Loucy (cell line): ENCODE results near the gene PIBF1.
"Not testable (repeated sequence)": the region's sequence is repeated elsewhere in the genome, so short reads cannot be mapped to it uniquely, and the experiment has no call there.

Experiments used
- H2AFZ ChIP-seq: fragments of 200-600 bp; sonication (generic); 2 replicates; pipeline ENCODE4 v1.6.0; 2016; ENCODE audit warnings: antibody characterized with exemption, mild to moderate bottlenecking, low read length, moderate library complexity
- H3F3A ChIP-seq: fragments of 200-600 bp; 2 replicates; pipeline ENCODE4 v1.6.0; 2016; ENCODE audit warnings: antibody characterized with exemption, low read depth, mild to moderate bottlenecking
- H3K27me3 ChIP-seq: fragments of 200-600 bp; sonication (generic); 2 replicates; pipeline ENCODE4 v1.6.1; 2014; ENCODE audit warnings: low read length, mild to moderate bottlenecking; ENCODE audit not compliant: insufficient read depth, poor library complexity, severe bottlenecking
- H3K36me3 ChIP-seq: fragments of 200-600 bp; sonication (generic); 2 replicates; pipeline ENCODE4 v1.6.1; 2016; ENCODE audit warnings: low read length; ENCODE audit not compliant: insufficient read depth
- H3K4me1 ChIP-seq: fragments of 200-600 bp; sonication (generic); 2 replicates; pipeline ENCODE4 v1.5.1; 2014; ENCODE audit warnings: low read length, mild to moderate bottlenecking; ENCODE audit not compliant: insufficient read depth, poor library complexity, severe bottlenecking
- H3K4me2 ChIP-seq: fragments of 200-600 bp; sonication (generic); 2 replicates; pipeline ENCODE4 v1.6.0; 2014; ENCODE audit warnings: antibody characterized with exemption, low read length, low read depth, mild to moderate bottlenecking; ENCODE audit not compliant: poor library complexity, severe bottlenecking
- H3K4me3 ChIP-seq: fragments of 200-600 bp; sonication (generic); 2 replicates; pipeline ENCODE4 v1.5.1; 2014; ENCODE audit warnings: low read length, mild to moderate bottlenecking, mixed read lengths; ENCODE audit not compliant: poor library complexity, severe bottlenecking
- H3K79me2 ChIP-seq: fragments of 200-600 bp; sonication (generic); 2 replicates; pipeline ENCODE4 v1.6.1; 2014; ENCODE audit warnings: low read length; ENCODE audit not compliant: insufficient read depth
- H3K9ac ChIP-seq: fragments of 200-600 bp; sonication (generic); 2 replicates; pipeline ENCODE4 v1.6.0; 2014; ENCODE audit warnings: mild to moderate bottlenecking, low read depth, low read length, moderate library complexity; ENCODE audit not compliant: poor library complexity, severe bottlenecking
- H3K9me2 ChIP-seq: fragments of 200-600 bp; sonication (generic); replicated peaks from 2 replicates; pipeline ENCODE4 v1.6.1; 2016; ENCODE audit warnings: low read depth, low read length, mixed read lengths
- H3K9me3 ChIP-seq: fragments of 200-600 bp; sonication (generic); 2 replicates; pipeline ENCODE4 v1.6.1; 2014; ENCODE audit warnings: mild to moderate bottlenecking, antibody characterized with exemption, low read length, low read depth; ENCODE audit not compliant: insufficient read depth
- H4K20me1 ChIP-seq: fragments of 200-600 bp; sonication (generic); 2 replicates; pipeline ENCODE4 v1.6.0; 2014; ENCODE audit warnings: antibody characterized with exemption, low read length, mild to moderate bottlenecking; ENCODE audit not compliant: insufficient read depth, poor library complexity, severe bottlenecking
- EZH2phosphoT487 ChIP-seq: fragments of 200-600 bp; IDR thresholded peaks from 2 replicates; pipeline ENCODE4 v1.6.1; 2018; ENCODE audit warnings: antibody characterized with exemption, mild to moderate bottlenecking, moderate library complexity, borderline replicate concordance
- TF ChIP-seq, protein P1 (sequence below): fragments of 200-600 bp; sonication (generic); conservative IDR thresholded peaks from 2 replicates; pipeline ENCODE4 v1.5.1; 2014; ENCODE audit warnings: mild to moderate bottlenecking, antibody characterized with exemption, low read length

PIBF1 gene

DNA sequence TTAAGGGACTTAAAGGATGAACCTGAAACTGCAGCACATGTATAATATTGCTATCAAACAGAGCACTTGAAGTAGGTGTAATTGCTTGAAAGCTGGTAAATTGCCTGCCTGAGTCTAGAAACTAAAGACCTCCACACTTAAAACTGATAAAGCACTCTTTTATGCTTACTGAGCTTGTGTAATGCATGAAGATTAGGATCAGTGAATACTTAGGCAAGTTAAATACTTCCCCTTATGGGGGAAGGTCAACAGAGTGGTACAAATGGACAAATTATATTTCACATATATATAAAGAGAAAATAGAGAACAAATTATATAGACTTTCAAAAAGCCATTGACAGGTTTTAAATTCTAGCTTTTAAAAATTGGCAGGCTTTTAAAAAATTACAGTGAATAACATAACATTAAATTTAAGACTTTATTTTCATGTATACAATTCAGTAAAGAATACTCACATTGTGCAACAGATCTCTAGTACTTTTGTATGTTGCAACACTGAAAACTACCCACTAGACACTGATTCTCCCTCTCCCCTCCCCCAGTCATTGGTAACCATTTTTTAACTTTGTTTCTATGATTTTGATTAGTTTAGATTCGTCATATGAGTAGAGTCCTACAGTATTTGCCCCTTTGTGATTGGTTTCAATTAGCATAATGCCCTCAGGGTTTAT lies 23.9 kb downstream of the PIBF1 start:
- Histone ChIP-seq H3F3A (no peaks in the 10 kb centered on the region; the same call in 1 of the 2 replicates), H2AFZ (no peak overlapping the region), H3K9ac (no peak overlapping the region), H4K20me1 (peaks cover 5% of the 10 kb centered on the region), H3K4me3 (no peak overlapping the region), H3K9me2 (no peaks in the 10 kb centered on the region), H3K9me3 (no peaks in the 10 kb centered on the region), H3K79me2 (no peaks in the 10 kb centered on the region), H3K27me3 (no peaks in the 10 kb centered on the region), H3K36me3 (peaks cover 22% of the 10 kb centered on the region; the same call in 1 of the 2 replicates), H3K4me1 (no peaks in the 10 kb centered on the region), H3K4me2 (no peak overlapping the region)
- TF ChIP-seq EZH2phosphoT487 = no peak
- TF ChIP-seq, protein P1, sequence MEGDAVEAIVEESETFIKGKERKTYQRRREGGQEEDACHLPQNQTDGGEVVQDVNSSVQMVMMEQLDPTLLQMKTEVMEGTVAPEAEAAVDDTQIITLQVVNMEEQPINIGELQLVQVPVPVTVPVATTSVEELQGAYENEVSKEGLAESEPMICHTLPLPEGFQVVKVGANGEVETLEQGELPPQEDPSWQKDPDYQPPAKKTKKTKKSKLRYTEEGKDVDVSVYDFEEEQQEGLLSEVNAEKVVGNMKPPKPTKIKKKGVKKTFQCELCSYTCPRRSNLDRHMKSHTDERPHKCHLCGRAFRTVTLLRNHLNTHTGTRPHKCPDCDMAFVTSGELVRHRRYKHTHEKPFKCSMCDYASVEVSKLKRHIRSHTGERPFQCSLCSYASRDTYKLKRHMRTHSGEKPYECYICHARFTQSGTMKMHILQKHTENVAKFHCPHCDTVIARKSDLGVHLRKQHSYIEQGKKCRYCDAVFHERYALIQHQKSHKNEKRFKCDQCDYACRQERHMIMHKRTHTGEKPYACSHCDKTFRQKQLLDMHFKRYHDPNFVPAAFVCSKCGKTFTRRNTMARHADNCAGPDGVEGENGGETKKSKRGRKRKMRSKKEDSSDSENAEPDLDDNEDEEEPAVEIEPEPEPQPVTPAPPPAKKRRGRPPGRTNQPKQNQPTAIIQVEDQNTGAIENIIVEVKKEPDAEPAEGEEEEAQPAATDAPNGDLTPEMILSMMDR = no peak

DNA sequence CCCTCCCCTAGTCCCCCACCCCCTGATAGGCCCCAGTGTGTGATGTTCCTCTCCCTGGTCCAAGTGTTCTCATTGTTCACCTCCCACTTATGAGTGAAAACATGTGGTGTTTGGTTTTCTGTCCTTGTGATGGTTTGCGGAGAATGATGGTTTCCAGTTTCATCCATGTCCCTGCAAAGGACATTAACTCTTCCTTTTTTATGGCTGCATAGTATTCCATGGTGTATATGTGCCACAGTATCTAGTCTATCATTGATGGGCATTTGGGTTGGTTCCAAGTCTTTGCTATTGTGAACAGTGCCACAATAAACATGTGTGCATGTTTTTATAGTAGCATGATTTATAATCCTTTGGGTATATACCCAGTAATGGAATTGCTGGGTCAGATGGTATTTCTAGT lies 24.6 kb downstream of the PIBF1 start:
- H3K4me3 ChIP-seq, H3K9ac ChIP-seq, H3K9me3 ChIP-seq: not testable (repeated sequence)

DNA sequence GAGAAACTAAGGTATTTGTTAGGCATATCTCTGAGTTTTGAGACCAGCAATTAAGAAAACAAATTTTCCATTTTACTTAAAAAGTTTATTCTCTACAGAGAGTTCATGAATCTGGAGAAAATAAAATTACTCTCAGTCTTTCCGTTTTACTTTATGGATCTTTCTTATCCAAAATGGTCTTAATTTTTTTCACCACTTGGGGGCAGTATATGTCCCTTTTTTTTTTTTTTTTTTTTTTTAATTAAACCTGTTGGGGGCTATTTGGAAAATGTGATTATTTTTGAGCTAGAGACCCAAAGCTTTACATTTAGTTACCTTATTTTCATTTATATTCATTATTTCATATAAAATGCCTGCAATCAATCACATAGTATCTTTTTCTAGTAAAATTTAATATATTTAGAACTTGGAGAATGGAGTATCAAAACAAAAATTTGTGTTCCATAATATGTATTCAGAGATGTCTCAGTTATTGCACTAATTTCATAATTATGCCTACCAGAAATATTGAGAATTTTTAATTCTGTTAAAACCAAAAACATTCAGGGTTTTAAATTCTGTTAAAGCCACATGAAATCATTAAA lies 27.1 kb downstream of the PIBF1 start:
- no peaks in the 10 kb centered on the region; the same call in 1 of the 2 replicates for H3F3A ChIP-seq
- no peaks in the 10 kb centered on the region for H3K79me2 ChIP-seq
- no peak overlapping the region for H3K9ac ChIP-seq
- H3K9me2 ChIP-seq = no peaks in the 10 kb centered on the region
- no peak overlapping the region for H3K4me3 ChIP-seq
- H2AFZ ChIP-seq = no peak overlapping the region
- no peaks in the 10 kb centered on the region for H3K4me1 ChIP-seq
- H3K27me3 ChIP-seq = no peaks in the 10 kb centered on the region
- peaks cover 5% of the 10 kb centered on the region for H4K20me1 ChIP-seq
- no peak overlapping the region for H3K4me2 ChIP-seq
- H3K9me3 ChIP-seq = no peaks in the 10 kb centered on the region
- no peak for TF ChIP-seq EZH2phosphoT487
- TF ChIP-seq, protein P1 = peak; percentile 65
- H3K36me3 ChIP-seq = peaks cover 18% of the 10 kb centered on the region; the same call in 1 of the 2 replicates

More for the DNA sequence above, 24.6 kb downstream of the PIBF1 start:
- not testable (repeated sequence) for H3K9me2 ChIP-seq, H3K79me2 ChIP-seq, H3K27me3 ChIP-seq, H4K20me1 ChIP-seq, H3F3A ChIP-seq, H3K4me2 ChIP-seq, H3K4me1 ChIP-seq, H2AFZ ChIP-seq
- H3K36me3 ChIP-seq = peaks cover 20% of the 10 kb centered on the region; the same call in 1 of the 2 replicates
